Activated CD8-positive, alpha-beta memory T cell treated with anti-CD3 and anti-CD28 coated beads for 36 hours (primary cell): ENCODE results near the gene JAZF1. TPM values are rescaled to one million over a fixed set of nuclear protein-coding genes. Genes with fewer than 3 reads are reported as not detected.
"Not testable (repeated sequence)": the region's sequence is repeated elsewhere in the genome, so short reads cannot be mapped to it uniquely, and the experiment has no call there.

Experiments
- CTCF ChIA-PET: fragments of 350-600 bp; sonication (Branson Sonifier 250); formaldehyde crosslinking; loops from one replicate; lab custom pipeline; 2021; ENCODE audit warnings: antibody characterized with exemption; lab: Charles Lee
- POLR2A ChIA-PET: fragments of 350-600 bp; sonication (Branson Sonifier 250); formaldehyde crosslinking; loops from one replicate; lab custom pipeline; 2021; ENCODE audit warnings: antibody characterized with exemption; lab: Charles Lee
- total RNA-seq, 2 experiments: library from RNA; stranded (reverse); gene quantifications; one replicate each; pipeline ENCODE4 v1.2.3, GENCODE V29; 2021

Gene JAZF1
- total RNA-seq, 2 experiments from 2014 or later = 4.8 to 5.7 TPM

GRCh38 chr7:27895551-27895950 lies 285.0 kb downstream of the JAZF1 start:
- CTCF ChIA-PET = no interaction called here
- POLR2A ChIA-PET = no interaction called here

- POLR2A ChIA-PET = no interaction called here
- CTCF ChIA-PET = interaction anchor here (0.7 kb wide), 1 partner anchor 34 kb away, joined by 4 read pairs; no protein-coding TSS in a partner anchor
Observed at GRCh38 chr7:27890205-27890849, 290.3 kb downstream of the JAZF1 start.

- ChIA-PET CTCF (no interaction called here), POLR2A (no interaction called here)
Observed at GRCh38 chr7:27889800-27890199, 290.8 kb downstream of the JAZF1 start.

GRCh38 chr7:27888736-27889135 lies 291.9 kb downstream of the JAZF1 start:
- ChIA-PET POLR2A (no interaction called here), CTCF (no interaction called here)

GRCh38 chr7:27886710-27887109 lies 293.9 kb downstream of the JAZF1 start:
- CTCF ChIA-PET = interaction anchor here (0.6 kb wide), 1 partner anchor 25 kb away, joined by 3 read pairs; no protein-coding TSS in a partner anchor
- POLR2A ChIA-PET = not testable (repeated sequence)

GRCh38 chr7:27885652-27886051 lies 294.9 kb downstream of the JAZF1 start:
- POLR2A ChIA-PET = no interaction called here
- CTCF ChIA-PET = no interaction called here

- CTCF ChIA-PET = no interaction called here
- POLR2A ChIA-PET = no interaction called here
Observed at GRCh38 chr7:27883696-27884095, 296.9 kb downstream of the JAZF1 start.

GRCh38 chr7:27876756-27877155 lies 303.8 kb downstream of the JAZF1 start:
- CTCF ChIA-PET = no interaction called here

GRCh38 chr7:27875832-27876231 lies 304.8 kb downstream of the JAZF1 start:
- ChIA-PET CTCF (no interaction called here), POLR2A (no interaction called here)

More at GRCh38 chr7:27876756-27877155, 303.8 kb downstream of the JAZF1 start:
- POLR2A ChIA-PET = no interaction called here

GRCh38 chr7:27875061-27875460 lies 305.5 kb downstream of the JAZF1 start:
- ChIA-PET POLR2A (no interaction called here), CTCF (no interaction called here)

- ChIA-PET POLR2A (no interaction called here), CTCF (no interaction called here)
Observed at GRCh38 chr7:27873981-27874957, 306.3 kb downstream of the JAZF1 start.

GRCh38 chr7:27872356-27873275 lies 308.0 kb downstream of the JAZF1 start:
- CTCF ChIA-PET = no interaction called here
- POLR2A ChIA-PET = no interaction called here

- POLR2A ChIA-PET = no interaction called here
- CTCF ChIA-PET = no interaction called here
Observed at GRCh38 chr7:27871866-27872265, 308.7 kb downstream of the JAZF1 start.

GRCh38 chr7:27871086-27871485 lies 309.5 kb downstream of the JAZF1 start:
- POLR2A ChIA-PET = no interaction called here

GRCh38 chr7:27870595-27870994 lies 310.0 kb downstream of the JAZF1 start:
- ChIA-PET POLR2A (no interaction called here), CTCF (interaction anchor here (0.7 kb wide), 1 partner anchor 1413 kb away, joined by 5 read pairs; no protein-coding TSS in a partner anchor)

More at GRCh38 chr7:27871086-27871485, 309.5 kb downstream of the JAZF1 start:
- CTCF ChIA-PET = no interaction called here

GRCh38 chr7:27869056-27869455 lies 311.5 kb downstream of the JAZF1 start:
- CTCF ChIA-PET = no interaction called here
- POLR2A ChIA-PET = no interaction called here

GRCh38 chr7:27868131-27868550 lies 312.5 kb downstream of the JAZF1 start:
- ChIA-PET POLR2A (no interaction called here), CTCF (no interaction called here)

- ChIA-PET POLR2A (no interaction called here), CTCF (no interaction called here)
Observed at GRCh38 chr7:27866828-27867672, 313.5 kb downstream of the JAZF1 start.
